GM21723 (cell line): Measurements from ENCODE around the gene ZNF846.
"Not testable (repeated sequence)": the region's sequence is repeated elsewhere in the genome, so short reads cannot be mapped to it uniquely, and the experiment has no call there.

Experiments
- ATAC-seq: cut with Tn5 transposase; IDR thresholded peaks from one replicate; pipeline ENCODE4 v1.9.1; 2021; ENCODE audit warnings: mild to moderate bottlenecking, moderate library complexity; ENCODE audit not compliant: unreplicated experiment

The ZNF846 gene

GRCh38 chr19:9785367-9786331, 17.1 kb upstream of the ZNF846 start:
- peak; percentile 77 for ATAC-seq

- ATAC-seq, result not testable (repeated sequence)
These were observed 15.6 kb upstream of the ZNF846 start for GRCh38 chr19:9784163-9784496.

- ATAC-seq, result no peak
These were observed 13.8 kb upstream of the ZNF846 start for GRCh38 chr19:9782338-9782737.

GRCh38 chr19:9757544-9758501, 10.7 kb downstream of the ZNF846 start:
- no peak for ATAC-seq

GRCh38 chr19:9752701-9753443, 15.7 kb downstream of the ZNF846 start:
- ATAC-seq, result no peak

GRCh38 chr19:9751446-9751845, 17.1 kb downstream of the ZNF846 start:
- ATAC-seq, result no peak

- ATAC-seq, result no peak
These were observed 26.9 kb downstream of the ZNF846 start for GRCh38 chr19:9741476-9742171.

- ATAC-seq, result no peak
These were observed 32.6 kb downstream of the ZNF846 start for GRCh38 chr19:9735986-9736385.

GRCh38 chr19:9730056-9730455, 38.5 kb downstream of the ZNF846 start:
- not testable (repeated sequence) for ATAC-seq

- no peak for ATAC-seq
These were observed 39.4 kb downstream of the ZNF846 start for GRCh38 chr19:9729162-9729561.

- ATAC-seq, result no peak
These were observed 40.9 kb downstream of the ZNF846 start for GRCh38 chr19:9727644-9728043.

- not testable (repeated sequence) for ATAC-seq
These were observed 42.9 kb downstream of the ZNF846 start for GRCh38 chr19:9725508-9726201.

GRCh38 chr19:9724157-9724556, 44.4 kb downstream of the ZNF846 start:
- no peak for ATAC-seq

GRCh38 chr19:9721861-9722260, 46.7 kb downstream of the ZNF846 start:
- ATAC-seq, result no peak

- ATAC-seq, result no peak
These were observed 48.0 kb downstream of the ZNF846 start for GRCh38 chr19:9720541-9720940.

- no peak for ATAC-seq
These were observed 56.7 kb downstream of the ZNF846 start for GRCh38 chr19:9711815-9712214.

- no peak for ATAC-seq
These were observed 59.2 kb downstream of the ZNF846 start for GRCh38 chr19:9709305-9709704.

GRCh38 chr19:9705836-9706235, 62.7 kb downstream of the ZNF846 start:
- no peak for ATAC-seq

- ATAC-seq, result no peak
These were observed 66.4 kb downstream of the ZNF846 start for GRCh38 chr19:9702186-9702585.
